ENCODE results near the gene PPIC. TPM values are rescaled to one million over a fixed set of nuclear protein-coding genes. Genes with fewer than 3 reads are reported as not detected.
A peak's percentile ranks its signal among the peaks of the same experiment; 100 is the strongest.

The PPIC gene
- total RNA-seq, 1 experiment from 2014 or later = 45.8 TPM

GRCh38 chr5:123039673-123040072 is 3.1 kb upstream of the PPIC start:
- TF ChIP-seq SIN3A (IDR thresholded peaks at IDR 0.05; ENCODE audit: borderline replicate concordance, insufficient read depth, low read depth, low read length) = no peak
- TF ChIP-seq REST (IDR thresholded peaks at IDR 0.05; ENCODE audit: insufficient read depth in 1 of 2, low read depth in 2 of 2, low read length in 1 of 2) = no peak
- TF ChIP-seq CTCF (IDR thresholded peaks at IDR 0.05) = no peak
- TF ChIP-seq TCF7L2 (IDR thresholded peaks at IDR 0.05; ENCODE audit: low read depth, low read length) = no peak
- no peak for TF ChIP-seq POLR2AphosphoS5 (IDR thresholded peaks at IDR 0.05; ENCODE audit: low read depth, low read length)
- POLR2A ChIA-PET = no interaction called here
- intact Hi-C loops (cut with micrococcal nuclease; ENCODE audit: unreplicated experiment) = loop anchor here (10.0 kb wide), 1 partner anchor 305 kb away; no protein-coding TSS in a partner anchor
- ATAC-seq (no peak), DNase-seq (ENCODE audit: low read depth, low spot score) (no peak)
- H3K9me3 ChIP-seq (ENCODE audit: control insufficient read depth, insufficient read depth, low read depth, low read length) = no peaks in the 10 kb centered on the region
- no peak overlapping the region for H3K4me3 ChIP-seq (ENCODE audit: low read depth in 2 of 2, low read length in 2 of 2)
- no peak overlapping the region for H3K27ac ChIP-seq (ENCODE audit: low read length)
- H3K27me3 ChIP-seq (ENCODE audit: control insufficient read depth, insufficient read depth, low read length) = no peaks in the 10 kb centered on the region
- no TSS peak for BruUV-seq (replicated peaks)
- CTCF ChIA-PET = no interaction called here
- in situ Hi-C loops (cut with HindIII; ENCODE audit: low pct_unique_long_range_greater_than_20kb, low sequenced_read_pairs) = no loop called here
- peaks cover 11% of the 10 kb centered on the region for H3K4me1 ChIP-seq (ENCODE audit: control insufficient read depth, insufficient read depth, low read length)
- H3K36me3 ChIP-seq (ENCODE audit: control insufficient read depth, insufficient read depth, low read length) = no peaks in the 10 kb centered on the region; the same call in 1 of the 2 replicates

- intact Hi-C loops (cut with micrococcal nuclease; ENCODE audit: unreplicated experiment) (loop anchor here (2.0 to 10.0 kb wide), 2 partner anchors 54 to 308 kb away; no protein-coding TSS in a partner anchor), in situ Hi-C loops (cut with HindIII; ENCODE audit: low pct_unique_long_range_greater_than_20kb, low sequenced_read_pairs) (no loop called here)
- Histone ChIP-seq H3K27me3 (ENCODE audit: control insufficient read depth, insufficient read depth, low read length) (no peaks in the 10 kb centered on the region), H3K27ac (ENCODE audit: low read length) (peak overlapping the region; percentile 95), H3K4me1 (ENCODE audit: control insufficient read depth, insufficient read depth, low read length) (peaks cover 11% of the 10 kb centered on the region), H3K36me3 (ENCODE audit: control insufficient read depth, insufficient read depth, low read length) (no peaks in the 10 kb centered on the region; the same call in 1 of the 2 replicates), H3K9me3 (ENCODE audit: control insufficient read depth, insufficient read depth, low read depth, low read length) (no peaks in the 10 kb centered on the region), H3K4me3 (ENCODE audit: low read depth in 2 of 2, low read length in 2 of 2) (peak overlapping the region; percentile 80 to 81)
- ATAC-seq = no peak
- DNase-seq (ENCODE audit: low read depth, low spot score) = no peak
- CTCF ChIA-PET = no interaction called here
- POLR2A ChIA-PET = interaction anchor here (0.6 kb wide), 1 partner anchor 517 kb away, joined by 3 read pairs; no protein-coding TSS in a partner anchor
- BruUV-seq (replicated peaks) = no TSS peak
- TF ChIP-seq CTCF (IDR thresholded peaks at IDR 0.05) (no peak), TCF7L2 (IDR thresholded peaks at IDR 0.05; ENCODE audit: low read depth, low read length) (no peak), REST (IDR thresholded peaks at IDR 0.05; ENCODE audit: insufficient read depth in 1 of 2, low read depth in 2 of 2, low read length in 1 of 2) (no peak)
Measured at GRCh38 chr5:123037104-123037418, 536 bp upstream of the PPIC start.

All from Panc1 (cell line).